GM21447 (cell line): ENCODE data around the gene TTLL11.

ENCODE experiments used
- ATAC-seq: cut with Tn5 transposase; IDR thresholded peaks from one replicate; pipeline ENCODE4 v1.9.1; 2021; ENCODE audit not compliant: unreplicated experiment

TTLL11 gene, protein sequence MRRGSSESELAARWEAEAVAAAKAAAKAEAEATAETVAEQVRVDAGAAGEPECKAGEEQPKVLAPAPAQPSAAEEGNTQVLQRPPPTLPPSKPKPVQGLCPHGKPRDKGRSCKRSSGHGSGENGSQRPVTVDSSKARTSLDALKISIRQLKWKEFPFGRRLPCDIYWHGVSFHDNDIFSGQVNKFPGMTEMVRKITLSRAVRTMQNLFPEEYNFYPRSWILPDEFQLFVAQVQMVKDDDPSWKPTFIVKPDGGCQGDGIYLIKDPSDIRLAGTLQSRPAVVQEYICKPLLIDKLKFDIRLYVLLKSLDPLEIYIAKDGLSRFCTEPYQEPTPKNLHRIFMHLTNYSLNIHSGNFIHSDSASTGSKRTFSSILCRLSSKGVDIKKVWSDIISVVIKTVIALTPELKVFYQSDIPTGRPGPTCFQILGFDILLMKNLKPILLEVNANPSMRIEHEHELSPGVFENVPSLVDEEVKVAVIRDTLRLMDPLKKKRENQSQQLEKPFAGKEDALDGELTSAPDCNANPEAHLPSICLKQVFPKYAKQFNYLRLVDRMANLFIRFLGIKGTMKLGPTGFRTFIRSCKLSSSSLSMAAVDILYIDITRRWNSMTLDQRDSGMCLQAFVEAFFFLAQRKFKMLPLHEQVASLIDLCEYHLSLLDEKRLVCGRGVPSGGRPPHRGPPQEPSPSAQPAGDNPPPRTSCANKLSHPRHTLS

DNA sequence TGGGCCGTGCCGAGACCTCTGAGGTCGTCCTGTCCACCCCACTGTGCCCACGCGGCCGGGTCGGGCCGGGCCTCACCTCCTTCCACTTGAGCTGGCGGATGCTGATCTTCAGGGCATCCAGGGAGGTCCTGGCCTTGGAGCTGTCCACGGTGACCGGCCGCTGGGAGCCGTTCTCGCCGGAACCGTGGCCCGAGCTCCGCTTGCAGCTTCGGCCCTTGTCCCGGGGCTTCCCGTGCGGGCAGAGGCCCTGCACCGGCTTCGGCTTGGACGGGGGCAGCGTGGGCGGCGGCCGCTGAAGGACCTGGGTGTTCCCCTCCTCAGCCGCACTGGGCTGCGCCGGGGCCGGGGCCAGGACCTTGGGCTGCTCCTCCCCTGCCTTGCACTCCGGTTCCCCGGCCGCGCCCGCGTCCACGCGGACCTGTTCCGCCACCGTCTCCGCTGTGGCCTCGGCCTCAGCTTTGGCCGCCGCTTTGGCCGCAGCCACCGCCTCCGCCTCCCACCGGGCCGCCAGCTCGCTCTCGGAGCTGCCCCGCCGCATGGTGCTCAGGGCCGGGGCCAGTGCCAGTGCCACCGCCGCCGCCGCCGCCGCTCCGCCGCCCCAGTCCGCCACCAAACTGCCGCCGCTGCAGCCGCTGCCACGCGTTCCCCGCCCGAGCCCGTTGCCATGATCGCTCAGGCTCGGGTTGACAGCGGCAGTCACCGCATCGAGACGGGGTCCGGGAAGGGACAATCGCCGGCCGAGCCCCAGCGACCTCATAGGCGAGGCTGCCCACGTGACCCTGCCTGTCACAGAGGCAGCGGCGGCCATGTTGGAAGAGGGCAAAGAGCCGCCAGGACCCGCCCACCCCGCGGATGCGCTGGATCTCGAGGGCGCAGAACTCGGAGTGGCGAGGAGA is at the start of gene TTLL11:
Gene TTLL11, minus strand, starts transcription at position 698 of the 896 bp plus-strand sequence. Its CDS starts 160 bp downstream, at position 538.
- ATAC-seq, result peak; percentile 87

DNA sequence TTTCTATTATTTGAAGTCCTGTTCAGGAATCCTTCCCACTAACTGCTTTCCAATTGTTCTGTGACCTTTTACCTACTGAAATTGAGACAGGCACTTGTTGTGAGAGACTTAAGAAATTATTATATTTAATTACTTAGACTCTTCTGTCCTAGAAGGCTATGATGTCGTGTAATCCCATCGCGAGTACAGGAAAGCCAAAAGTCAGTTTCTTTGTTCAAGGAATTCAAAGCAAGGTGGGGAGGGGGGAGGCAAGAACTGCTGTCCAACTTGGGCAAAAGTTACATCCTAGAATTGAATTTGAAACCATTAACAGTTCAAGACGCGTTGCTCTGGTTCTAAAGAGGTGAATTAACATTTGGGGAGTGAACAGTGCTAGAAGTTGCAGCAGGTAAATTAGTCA is 48.6 kb upstream of the TTLL11 start:
- no peak for ATAC-seq

DNA sequence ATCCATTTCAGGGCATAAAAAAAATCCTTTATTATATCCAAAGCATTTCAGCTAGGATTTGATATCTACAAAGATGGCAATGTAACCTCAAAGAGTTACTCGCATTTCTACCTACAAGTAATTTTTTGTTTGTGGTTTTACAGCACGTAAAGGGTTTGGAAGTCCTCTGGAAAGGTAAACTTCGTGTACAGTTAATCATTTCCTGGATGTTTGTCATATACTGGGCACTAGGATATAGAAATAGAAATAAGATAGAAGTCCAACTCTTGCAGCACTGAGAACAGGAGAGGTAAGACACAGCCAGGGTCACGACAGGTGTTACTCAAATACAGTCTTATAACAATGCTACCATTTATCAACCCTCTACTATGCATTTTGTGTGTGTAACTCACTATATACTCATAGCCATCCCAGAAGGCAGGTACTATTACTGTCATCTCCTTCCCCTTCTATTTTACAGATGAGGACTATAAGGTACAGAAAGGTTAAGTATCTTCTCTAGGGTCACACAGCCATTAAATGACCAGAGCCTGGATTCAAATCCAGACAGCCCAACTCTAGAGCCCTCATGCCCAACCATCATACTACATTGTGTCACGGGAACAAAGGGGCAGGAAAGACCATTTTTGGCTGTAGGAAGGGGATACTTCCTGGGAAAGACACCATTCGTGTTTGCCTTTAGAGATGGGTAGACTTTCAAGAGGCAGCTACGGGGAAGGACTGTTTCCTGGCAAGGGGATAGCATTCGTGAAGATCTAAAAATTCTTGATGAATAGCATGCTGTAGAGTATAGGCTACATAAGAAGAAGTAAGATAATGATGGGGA is 47.5 kb upstream of the TTLL11 start:
- ATAC-seq, result no peak

DNA sequence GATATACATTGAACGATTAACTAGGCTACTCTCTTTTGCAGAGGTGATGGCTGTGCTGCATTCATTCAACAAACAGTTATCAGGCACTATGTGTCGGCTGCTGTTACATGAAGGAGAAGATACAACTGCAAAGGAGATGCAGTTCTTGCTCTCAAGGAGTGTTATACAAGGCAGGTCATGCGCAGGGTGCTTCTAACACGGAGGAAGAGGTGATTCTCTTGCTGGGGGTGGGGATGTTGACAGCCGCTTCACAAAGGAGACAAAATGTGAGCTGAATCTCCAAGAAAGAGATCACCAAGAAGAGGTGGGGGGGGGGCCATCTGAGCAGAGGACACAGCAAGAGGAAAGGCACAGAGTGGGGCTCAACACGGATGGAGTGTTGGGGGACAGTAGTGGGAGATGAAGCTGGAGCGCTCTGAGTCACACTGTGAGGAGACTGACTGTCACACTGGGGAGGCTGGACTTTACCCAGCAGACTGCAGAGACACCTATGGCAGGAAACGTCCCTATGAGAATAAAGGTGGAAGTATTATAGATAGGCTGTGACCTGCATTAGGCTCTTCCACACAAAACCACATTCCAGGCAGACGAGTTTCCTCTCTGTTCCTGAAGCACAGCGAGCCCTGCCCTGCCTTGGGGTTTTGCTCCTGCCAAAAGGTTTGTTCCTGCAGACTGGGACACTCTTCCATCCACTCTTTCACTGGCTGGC is 45.6 kb upstream of the TTLL11 start:
- ATAC-seq, result no peak

DNA sequence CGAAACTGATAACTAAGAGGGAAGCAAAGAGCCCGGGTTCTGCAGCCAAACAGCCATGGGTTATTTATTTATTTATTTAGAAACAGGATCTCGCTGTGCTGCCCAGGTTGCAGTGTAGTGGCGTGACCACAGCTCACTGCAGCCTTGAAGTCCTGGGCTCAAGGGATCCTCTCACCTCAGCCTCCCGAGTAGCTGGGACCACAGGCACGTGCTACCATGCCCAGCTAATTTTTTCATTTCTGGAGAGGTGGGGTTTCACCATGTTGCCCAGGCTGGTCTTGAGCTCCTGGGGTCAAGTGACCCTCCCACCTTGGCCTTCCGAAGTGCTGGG is 42.4 kb upstream of the TTLL11 start:
- ATAC-seq, result no peak

DNA sequence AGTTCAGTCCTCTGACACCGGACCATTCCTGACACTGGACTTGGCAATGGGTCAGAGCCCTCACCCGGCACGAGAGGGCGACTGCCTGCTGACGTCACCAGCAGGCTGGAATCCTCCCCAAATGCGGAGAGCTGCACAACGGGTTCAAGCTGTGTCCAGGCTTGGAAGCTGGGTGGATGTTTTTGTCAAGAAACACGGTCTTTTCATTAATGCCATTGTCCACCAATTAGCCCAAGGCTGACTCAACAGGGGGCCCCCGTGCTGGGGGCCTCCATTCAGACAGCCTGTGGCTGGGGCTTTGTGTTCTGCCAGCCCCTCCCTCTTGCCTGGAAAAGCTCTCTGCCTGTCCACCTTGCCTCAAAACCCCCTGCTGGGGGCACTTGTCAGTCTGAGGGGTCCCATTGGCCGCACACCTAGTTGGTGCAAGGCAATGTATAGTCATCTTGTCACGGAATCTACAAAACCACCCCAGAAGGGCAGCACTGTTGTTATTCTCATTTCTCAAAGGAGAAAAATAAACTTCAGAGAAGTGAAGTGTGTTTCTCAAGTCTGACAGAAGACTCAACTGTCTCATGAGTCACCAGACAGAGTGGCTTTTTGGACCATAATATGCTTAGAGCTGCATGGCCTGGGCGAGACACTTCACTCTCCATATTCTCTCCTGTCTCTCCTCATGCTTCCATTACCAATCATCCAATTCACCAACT is 41.9 kb upstream of the TTLL11 start:
- no peak for ATAC-seq

DNA sequence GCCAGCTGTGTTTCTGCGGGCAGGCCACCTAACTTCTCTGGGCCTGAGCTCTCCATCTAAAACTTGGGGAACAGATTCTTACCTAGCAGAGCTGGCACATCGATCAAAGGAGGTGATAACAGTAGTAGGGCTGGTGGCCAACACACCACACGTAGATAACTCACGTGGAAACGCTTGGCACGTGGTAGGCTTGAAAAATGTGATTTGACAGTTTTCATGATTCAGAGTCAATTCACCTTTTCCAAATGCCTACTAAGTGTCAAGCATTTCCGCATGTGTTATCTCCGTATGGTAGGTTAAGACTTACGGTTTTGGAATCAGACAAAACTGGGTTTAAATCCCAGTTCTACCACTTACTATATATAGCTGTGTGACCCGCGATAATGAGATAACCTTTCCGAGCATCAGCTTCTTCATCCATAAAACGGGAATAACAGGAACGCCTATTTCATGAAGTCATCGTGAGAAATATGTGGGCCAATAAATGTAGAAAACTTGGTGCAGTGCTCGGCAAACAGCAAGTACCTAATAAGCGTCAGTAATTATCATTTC is 41.0 kb upstream of the TTLL11 start:
- no peak for ATAC-seq

DNA sequence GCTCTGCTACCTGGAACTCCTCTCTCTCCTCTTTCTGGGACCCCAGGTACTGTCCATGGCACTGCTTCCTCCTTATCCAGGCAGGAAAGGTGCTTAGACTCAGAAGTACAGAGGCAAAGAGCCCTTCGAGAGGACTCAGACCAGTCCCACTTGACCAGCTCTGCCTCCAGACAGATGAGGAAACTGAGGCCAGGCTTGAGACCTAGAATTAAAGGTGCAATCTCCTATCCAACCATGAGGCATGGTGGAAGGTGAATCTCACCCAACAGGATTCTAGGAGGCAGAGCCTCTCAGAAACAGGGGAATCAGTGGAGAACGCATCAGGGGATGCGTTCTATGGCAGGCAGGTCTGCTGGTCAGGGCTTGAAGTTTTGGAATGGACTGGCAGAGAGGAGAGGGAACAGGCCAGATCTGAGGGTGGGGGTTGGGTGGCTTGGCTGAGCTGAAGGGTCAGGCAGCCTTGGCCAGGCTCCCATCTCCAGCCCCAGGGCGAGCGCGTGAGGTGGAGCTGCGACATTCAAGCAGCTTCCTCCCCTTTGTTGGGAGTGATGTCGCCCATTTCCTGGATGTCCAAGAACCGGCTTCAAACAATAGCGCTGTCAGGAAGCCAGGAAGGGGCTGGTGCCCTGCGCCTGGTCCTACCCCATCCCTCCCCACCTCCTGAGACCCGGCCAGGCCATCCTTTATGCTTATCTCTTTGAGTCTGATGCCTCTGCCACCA is 40.3 kb upstream of the TTLL11 start:
- ATAC-seq, result no peak

DNA sequence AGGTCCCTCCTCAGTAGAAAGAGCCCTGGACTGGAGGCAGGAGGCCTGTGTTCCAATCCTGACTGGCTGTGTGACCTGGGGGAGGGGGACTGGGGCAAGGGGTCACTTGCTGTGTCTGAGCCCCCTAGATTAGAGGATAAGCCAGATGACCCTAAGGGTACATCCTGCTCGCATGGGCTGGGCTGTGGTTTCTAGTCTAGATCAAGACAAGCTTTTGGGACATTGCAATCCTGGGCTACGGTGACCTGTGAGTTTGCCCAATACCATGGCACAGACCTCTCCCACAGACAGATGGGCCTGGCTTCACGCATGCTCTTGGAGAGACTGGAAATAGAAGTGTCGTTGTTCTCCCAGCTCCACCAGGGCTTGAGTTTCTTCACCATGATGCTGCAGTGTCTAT is 39.4 kb upstream of the TTLL11 start:
- ATAC-seq, result no peak

DNA sequence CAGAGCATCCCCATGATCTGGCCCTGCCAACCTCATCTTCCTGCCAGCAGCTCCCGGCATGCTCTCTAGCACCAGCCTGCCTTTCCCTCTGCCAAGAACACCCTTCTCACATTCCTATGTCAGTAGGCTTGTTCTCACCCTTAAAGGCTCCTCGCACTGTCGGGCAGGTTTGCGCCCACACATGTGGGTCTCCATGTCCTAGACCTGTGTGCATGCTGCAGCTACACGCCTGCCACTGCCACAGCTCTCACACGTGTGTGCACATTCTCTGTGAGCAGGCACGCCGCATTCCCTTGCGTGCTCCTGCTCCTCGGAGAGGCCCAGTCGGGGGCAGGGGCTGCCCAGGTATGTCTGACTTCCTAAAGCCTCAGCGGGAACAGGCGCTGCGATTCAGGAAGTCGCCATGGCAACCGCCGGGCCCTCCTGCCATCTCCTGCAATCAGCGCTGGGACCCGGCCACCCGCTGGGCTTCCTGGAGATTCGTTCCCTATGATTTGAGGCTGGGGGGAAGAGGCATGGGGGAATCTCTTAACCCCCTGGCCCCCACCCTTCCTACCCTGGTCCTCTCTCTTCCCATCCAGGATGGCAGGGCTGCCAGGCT is 38.4 kb upstream of the TTLL11 start:
- no peak for ATAC-seq

DNA sequence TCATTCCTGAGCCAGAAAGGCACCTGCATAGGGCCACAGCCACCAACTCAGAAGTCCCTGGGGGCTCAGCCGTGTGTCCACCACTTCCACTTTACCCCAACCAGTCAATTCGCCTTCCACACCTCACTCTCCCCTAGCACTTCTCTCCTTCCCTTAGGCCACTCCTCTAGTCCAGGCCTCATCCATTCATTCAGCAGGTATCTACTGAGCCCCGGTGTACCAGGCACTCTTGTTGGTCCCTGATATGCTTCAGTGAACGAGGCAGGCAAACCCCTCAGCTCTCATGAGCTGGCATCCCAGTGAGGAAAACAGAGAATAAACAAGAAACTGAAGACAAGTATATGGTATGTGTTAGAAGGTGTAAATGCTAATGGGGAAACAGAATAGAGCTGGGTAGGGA is 37.7 kb upstream of the TTLL11 start:
- no peak for ATAC-seq

DNA sequence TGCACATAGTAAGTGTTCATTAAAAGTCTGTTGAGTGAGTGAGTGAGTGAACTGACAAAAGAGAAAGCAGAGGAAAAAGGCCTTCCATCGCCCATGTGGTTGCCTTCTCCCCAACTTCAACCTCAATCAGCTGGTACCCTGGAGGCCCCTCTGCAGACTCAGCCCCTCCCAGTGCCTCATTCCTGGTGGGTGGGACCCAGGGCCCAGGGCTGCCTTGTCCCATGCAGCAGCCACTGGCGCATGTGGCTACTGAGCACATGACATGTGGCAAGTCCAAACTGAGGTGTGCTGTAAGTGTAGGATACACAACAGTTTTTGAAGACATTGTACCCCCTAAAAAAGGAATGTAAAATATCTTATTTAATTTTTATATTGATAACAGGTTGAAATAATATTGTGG is 36.9 kb upstream of the TTLL11 start:
- ATAC-seq, result no peak

DNA sequence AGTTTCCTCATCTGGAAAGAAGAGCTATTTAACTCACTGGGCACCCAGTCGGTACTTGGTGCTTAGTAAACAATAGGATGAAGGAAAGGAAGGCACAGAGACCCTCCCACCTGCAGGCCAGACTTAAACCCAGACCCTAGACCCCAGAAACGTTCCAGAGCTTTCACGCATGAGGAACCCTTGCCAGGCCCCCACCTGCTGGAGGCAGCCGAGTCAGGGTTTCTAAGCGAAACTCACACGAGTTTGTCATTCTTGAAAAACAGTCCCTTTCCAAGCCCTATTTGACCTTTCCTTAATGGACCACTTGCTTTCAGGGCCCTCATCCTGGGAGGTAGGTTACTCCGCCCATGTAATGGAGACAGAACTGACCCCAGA is 35.8 kb upstream of the TTLL11 start:
- ATAC-seq, result no peak

DNA sequence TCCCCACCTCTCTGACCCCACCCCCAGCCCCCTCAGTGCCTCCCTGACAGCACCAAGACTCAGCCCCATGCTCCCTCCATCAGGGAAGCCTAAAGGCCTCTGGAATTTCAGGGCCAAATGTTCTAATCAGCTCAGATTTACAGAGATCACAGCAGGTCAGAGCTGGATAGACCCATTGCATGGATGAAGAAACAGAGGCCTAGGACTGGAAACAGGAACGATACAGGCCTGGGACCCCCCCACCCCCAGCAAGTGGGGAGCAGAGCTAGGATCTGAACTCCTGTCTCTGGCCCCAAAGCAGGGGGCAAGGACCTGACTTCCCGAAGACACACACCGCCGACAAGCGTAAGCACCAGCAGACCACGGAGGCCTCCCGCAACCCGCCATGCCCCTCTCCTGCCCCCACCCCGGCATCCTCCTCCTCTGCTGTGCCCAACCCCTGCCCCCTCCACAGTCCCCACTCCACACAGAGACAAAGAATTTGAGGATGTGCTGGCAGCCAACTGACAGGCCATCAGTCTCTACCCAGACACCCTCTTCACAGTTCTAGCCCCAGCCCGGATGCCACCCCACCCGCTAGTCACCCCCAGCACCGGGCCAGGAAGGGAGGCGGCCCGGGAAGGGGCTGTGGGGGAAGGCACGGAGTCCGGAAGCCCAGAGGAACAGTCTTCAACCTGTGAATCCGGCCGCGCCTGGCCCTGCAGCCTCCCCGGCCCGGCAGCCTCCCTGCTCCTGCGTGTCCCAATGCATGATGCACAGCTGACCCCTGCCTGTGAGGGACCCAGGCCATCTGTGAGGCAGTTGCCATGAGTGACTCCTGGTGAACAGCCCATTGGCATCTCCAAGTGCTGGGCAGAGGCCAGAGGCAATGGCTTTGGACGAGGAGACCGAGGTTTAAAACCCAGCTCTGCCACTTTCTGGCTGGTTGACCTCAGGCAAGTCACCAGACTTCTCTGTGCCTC is 35.2 kb upstream of the TTLL11 start:
- no peak for ATAC-seq

DNA sequence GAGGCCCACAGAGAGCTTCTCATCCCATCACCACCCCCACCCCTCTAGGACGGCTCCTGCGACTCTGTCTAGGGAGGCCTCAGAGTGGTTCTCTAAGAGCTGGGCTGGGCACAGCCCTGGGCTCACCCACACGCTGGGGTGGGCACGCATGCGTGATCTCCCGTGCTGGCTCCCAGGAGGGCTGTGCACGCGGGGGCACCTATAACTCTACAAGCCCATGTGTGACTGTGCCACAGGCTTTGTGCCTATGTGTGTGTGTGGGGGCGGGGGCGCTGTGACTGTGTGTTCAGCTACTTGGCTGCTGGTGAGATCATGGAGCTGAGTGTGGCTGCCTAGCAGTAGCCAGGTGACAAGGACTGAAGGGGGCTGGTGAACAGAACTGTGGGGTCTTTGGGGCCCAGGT is 34.3 kb upstream of the TTLL11 start:
- ATAC-seq, result no peak

DNA sequence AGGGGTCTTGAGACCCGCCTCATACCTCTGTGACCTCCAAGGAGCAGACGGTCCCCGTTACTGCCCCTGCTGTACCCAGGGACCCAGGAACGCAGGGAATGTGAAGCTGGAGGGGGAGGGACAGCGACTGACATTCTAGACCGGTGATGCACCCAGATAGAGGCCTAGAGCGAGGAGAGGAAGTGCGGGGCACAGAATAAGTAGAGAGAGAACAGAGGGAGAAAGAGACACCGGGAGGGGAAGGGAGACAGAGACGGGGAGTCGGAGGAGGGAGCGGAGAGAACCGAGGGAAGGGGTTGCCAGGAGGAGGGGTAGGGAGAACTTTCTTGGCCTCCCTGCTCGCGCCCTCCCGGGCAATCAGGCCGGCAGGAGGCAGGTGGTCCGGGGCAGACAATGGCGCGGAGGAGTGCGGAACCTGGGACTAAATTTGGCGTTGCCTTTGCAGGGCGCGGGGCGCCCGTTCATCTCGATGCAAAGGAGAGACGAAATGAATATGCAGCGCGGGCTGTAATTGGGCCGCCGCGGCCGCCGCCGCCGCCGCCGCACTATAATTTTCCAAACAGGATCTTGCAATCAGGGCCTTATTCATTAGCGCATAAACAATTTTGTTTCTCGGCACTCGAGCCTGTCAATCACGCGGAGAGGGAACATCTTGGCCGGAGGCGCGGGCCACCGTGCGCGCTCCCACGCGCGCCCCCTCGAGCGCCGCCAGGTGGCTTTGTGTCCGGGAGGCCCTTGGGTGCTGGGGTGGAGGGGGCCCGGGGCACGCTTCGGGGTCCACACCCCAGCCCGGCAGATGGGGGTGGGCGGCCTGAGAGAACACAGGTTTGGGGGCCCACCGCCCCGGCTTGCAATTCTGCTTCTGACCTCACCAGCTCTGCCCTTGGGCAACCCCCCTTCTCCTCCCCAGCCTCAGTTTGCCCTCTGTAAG is 33.5 kb upstream of the TTLL11 start:
- ATAC-seq, result no peak
